ENCODE results near the gene VTN. TPM values are rescaled to one million over a fixed set of nuclear protein-coding genes. Genes with fewer than 3 reads are reported as not detected.

VTN gene
- total and polyA plus RNA-seq, 2 donors (not counting 1 experiment from before 2014, with no cell fraction given): 0.34 to 0.36 TPM

DNA sequence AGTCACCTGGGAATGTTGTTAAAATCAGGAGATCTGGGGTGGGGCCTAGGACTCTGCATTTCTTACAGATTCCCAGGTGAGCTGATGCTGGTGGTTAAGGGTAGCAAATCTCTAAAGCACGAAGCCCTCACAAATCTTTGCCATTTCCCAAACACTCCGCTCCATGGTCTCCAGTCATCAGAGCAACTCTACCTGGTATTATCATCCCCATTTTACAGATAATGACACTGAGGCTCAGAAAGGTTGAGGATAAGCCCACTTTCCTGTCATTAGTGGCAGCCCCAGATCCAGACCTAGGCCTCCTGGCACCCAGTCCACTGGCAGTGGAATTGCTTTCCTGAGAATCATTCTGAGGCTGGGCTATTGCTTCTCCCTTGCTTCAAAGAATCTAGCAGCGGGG, 27.2 kb upstream of the VTN start:
- CTCF ChIA-PET: no interaction called here
- Mint-ChIP-seq H3K9me3 (ENCODE audit: insufficient read depth) (no peaks in the 10 kb centered on the region), H3K27me3 (no peaks in the 10 kb centered on the region), H3K4me3 (no peak overlapping the region), H3K4me1 (peaks cover 3% of the 10 kb centered on the region), H3K27ac (no peak overlapping the region)
- Histone ChIP-seq H3K79me2 (ENCODE audit: control insufficient read depth, insufficient read depth, low read length) (no peaks in the 10 kb centered on the region), H4K20me1 (ENCODE audit: control insufficient read depth, insufficient read depth, low read length, poor library complexity, severe bottlenecking) (no peaks in the 10 kb centered on the region), H3K36me3 (replicated peaks in 1 of 2; ENCODE audit: control extremely low read depth in 1 of 2, control insufficient read depth in 1 of 2, extremely low read depth in 1 of 2, insufficient read depth in 2 of 2, low read length in 1 of 2) (peaks cover 0 to 15% of the 10 kb centered on the region in 2 experiments), H3K27ac (ENCODE audit: low read length in 2 of 2) (no peak overlapping the region), H3K4me1 (ENCODE audit: control insufficient read depth in 2 of 2, insufficient read depth in 2 of 2, low read length in 2 of 2) (no peaks in the 10 kb centered on the region), H3K27me3 (replicated peaks in 1 of 4; ENCODE audit: control extremely low read depth in 1 of 4, control insufficient read depth in 3 of 4, insufficient read depth in 4 of 4, low read length in 3 of 4) (no peaks in the 10 kb centered on the region), H2AFZ (ENCODE audit: insufficient read depth, low read depth, low read length, poor library complexity, severe bottlenecking) (no peak overlapping the region), H3K4me2 (replicated peaks; ENCODE audit: low read depth, low read length, poor library complexity, severe bottlenecking) (no peak overlapping the region), H3K9me3 (ENCODE audit: control extremely low read depth in 1 of 3, control insufficient read depth in 2 of 3, insufficient read depth in 1 of 3, low read length in 2 of 3) (no peaks in the 10 kb centered on the region), H3K9ac (ENCODE audit: low read length) (no peak overlapping the region), H3K4me3 (ENCODE audit: control extremely low read depth in 1 of 5, extremely low read depth in 1 of 5, insufficient read depth in 1 of 5, low read depth in 2 of 5, low read length in 4 of 5) (no peak overlapping the region)
- intact Hi-C loops (cut with micrococcal nuclease): no loop called here
- ATAC-seq (ENCODE audit: low read depth): no peak
- DNase-seq: no peak
- no peak for TF ChIP-seq CTCF (IDR thresholded peaks at IDR 0.05)
- WGBS (ENCODE audit: insufficient coverage): 100% methylated on average over 2 of the region's 3 CpGs
- POLR2A ChIA-PET: no interaction called here

- Histone ChIP-seq H3K27me3 (replicated peaks in 1 of 4; ENCODE audit: control extremely low read depth in 1 of 4, control insufficient read depth in 3 of 4, insufficient read depth in 4 of 4, low read length in 3 of 4) (no peaks in the 10 kb centered on the region), H3K9me3 (ENCODE audit: control extremely low read depth in 1 of 3, control insufficient read depth in 2 of 3, insufficient read depth in 1 of 3, low read length in 2 of 3) (no peaks in the 10 kb centered on the region), H3K27ac (ENCODE audit: low read length in 2 of 2) (no peak overlapping the region), H3K9ac (ENCODE audit: low read length) (no peak overlapping the region), H3K4me1 (ENCODE audit: control insufficient read depth in 2 of 2, insufficient read depth in 2 of 2, low read length in 2 of 2) (no peaks in the 10 kb centered on the region), H3K79me2 (ENCODE audit: control insufficient read depth, insufficient read depth, low read length) (no peaks in the 10 kb centered on the region), H2AFZ (ENCODE audit: insufficient read depth, low read depth, low read length, poor library complexity, severe bottlenecking) (no peak overlapping the region), H3K36me3 (replicated peaks in 1 of 2; ENCODE audit: control extremely low read depth in 1 of 2, control insufficient read depth in 1 of 2, extremely low read depth in 1 of 2, insufficient read depth in 2 of 2, low read length in 1 of 2) (peaks cover 0 to 15% of the 10 kb centered on the region in 2 experiments), H4K20me1 (ENCODE audit: control insufficient read depth, insufficient read depth, low read length, poor library complexity, severe bottlenecking) (no peaks in the 10 kb centered on the region), H3K4me3 (ENCODE audit: control extremely low read depth in 1 of 5, extremely low read depth in 1 of 5, insufficient read depth in 1 of 5, low read depth in 2 of 5, low read length in 4 of 5) (no peak overlapping the region), H3K4me2 (replicated peaks; ENCODE audit: low read depth, low read length, poor library complexity, severe bottlenecking) (no peak overlapping the region)
- WGBS (ENCODE audit: insufficient coverage): 83% methylated on average over 6 of the region's 6 CpGs
- no peak for ATAC-seq (ENCODE audit: low read depth)
- ChIA-PET CTCF (no interaction called here), POLR2A (no interaction called here)
- intact Hi-C loops (cut with micrococcal nuclease): no loop called here
- Mint-ChIP-seq H3K27ac (no peak overlapping the region), H3K4me3 (no peak overlapping the region), H3K27me3 (no peaks in the 10 kb centered on the region), H3K4me1 (peaks cover 3% of the 10 kb centered on the region), H3K9me3 (ENCODE audit: insufficient read depth) (no peaks in the 10 kb centered on the region)
- DNase-seq: no peak
- TF ChIP-seq CTCF (IDR thresholded peaks at IDR 0.05) (no peak), EZH2 (IDR thresholded peaks at IDR 0.05; ENCODE audit: borderline replicate concordance, insufficient read depth, low read depth, low read length, poor library complexity, severe bottlenecking) (no peak)
These were observed 26.6 kb upstream of the VTN start for GRCh38 chr17:28396635-28397239.
